Peyer's patch (tissue), 4 donors: ENCODE measurements around the gene TMSB4X. TPM values are rescaled to one million over a fixed set of nuclear protein-coding genes. Genes with fewer than 3 reads are reported as not detected.
A peak's percentile ranks its signal among the peaks of the same experiment; 100 is the strongest.
"Not testable (repeated sequence)": the region's sequence is repeated elsewhere in the genome, so short reads cannot be mapped to it uniquely, and the experiment has no call there.

Experiments used
- DNase-seq, 3 donors: peaks; one replicate each; pipeline ENCODE4 v3.0.0-alpha.2; 2017 to 2019
- H3K27ac ChIP-seq, 4 donors: fragments of 200-600 bp; sonication (generic); one replicate each; pipeline ENCODE4 v1.5.1; 2016 to 2019
- H3K27me3 ChIP-seq, 2 donors: fragments of 200-600 bp; sonication (generic); one replicate each; pipeline ENCODE4 v1.5.1; 2019
- H3K36me3 ChIP-seq, 3 donors: fragments of 200-600 bp; sonication (generic); one replicate each; pipeline ENCODE4 v1.5.1; 2016 to 2019
- H3K4me1 ChIP-seq, 4 donors: fragments of 200-600 bp; sonication (generic); one replicate each; pipeline ENCODE4 v1.5.1; 2016 to 2019
- H3K4me3 ChIP-seq, 4 donors: fragments of 200-600 bp; sonication (generic); 1 replicate in 3 of 4; 2 replicates in 1 of 4; pipeline ENCODE4 v1.5.1; 2016 to 2019; ENCODE audit warnings: mild to moderate bottlenecking in 1 of 4
- H3K9me3 ChIP-seq, 4 donors: fragments of 200-600 bp; sonication (generic); one replicate each; pipeline ENCODE4 v1.5.1; 2016 to 2019; ENCODE audit warnings: mild to moderate bottlenecking in 1 of 4
- CTCF ChIP-seq, 6 experiments: fragments of 450-650 bp in 4 of 6; fragments of 200-600 bp in 2 of 6; sonication (generic) in 1 of 6; IDR thresholded peaks; one replicate each; pipeline ENCODE4 v1.5.1; 2017 to 2019; ENCODE audit warnings: antibody characterized with exemption in 6 of 6, mild to moderate bottlenecking in 3 of 6, moderate library complexity in 1 of 6
- POLR2A ChIP-seq, 2 donors: fragments of 450-650 bp; IDR thresholded peaks; one replicate each; pipeline ENCODE4 v1.5.1; 2017; ENCODE audit warnings: antibody characterized with exemption in 2 of 2, mild to moderate bottlenecking in 2 of 2, moderate library complexity in 2 of 2
- total RNA-seq, 4 donors: library from RNA; depleted of rRNA; stranded (reverse); fragments of >200 nt; gene quantifications; one replicate each; pipeline ENCODE4 v1.1.0, GENCODE V29; 2016

TMSB4X gene
- total RNA-seq, 4 donors from 2014 or later, result 1,496 to 3,676 (median 1,701) TPM

DNA sequence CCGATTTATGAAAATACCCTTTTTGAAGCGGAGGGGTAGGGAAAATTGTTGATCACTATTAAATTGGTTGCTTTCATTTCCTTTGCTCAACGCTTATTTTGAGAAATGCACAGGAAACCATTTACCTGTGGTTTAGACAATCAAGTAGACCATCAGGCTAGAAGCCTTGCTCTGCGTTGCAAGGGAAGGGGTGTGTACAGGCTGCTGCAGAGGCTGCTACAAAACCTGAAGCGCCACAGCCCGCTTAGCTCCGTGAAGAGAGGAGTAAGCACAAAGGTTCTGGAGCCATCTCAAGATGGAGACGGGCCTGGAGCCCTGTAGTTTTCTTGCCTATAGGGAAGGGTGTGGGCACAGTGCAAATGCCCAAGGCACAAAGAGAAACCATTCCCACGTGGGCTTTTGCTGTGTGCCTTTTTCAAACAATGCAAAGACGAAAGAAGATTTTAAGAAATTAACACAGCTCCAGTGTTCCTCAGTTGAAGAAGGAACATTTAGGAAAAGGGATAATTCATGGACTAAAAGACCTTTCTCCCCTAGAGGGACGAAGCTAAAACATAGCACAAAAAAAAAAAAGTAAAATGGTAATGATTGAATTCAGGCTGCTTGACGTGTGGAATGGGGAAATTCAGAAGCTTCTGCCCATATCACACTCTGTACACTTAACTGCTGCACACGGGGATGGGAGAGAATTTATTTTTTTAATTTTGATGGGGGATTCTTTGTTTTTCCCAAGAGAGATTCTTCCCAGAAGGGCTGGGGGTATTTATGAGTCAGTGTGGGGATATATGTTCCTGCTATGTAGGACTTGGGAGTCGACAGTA is 3.5 kb downstream of the TMSB4X start:
- H3K4me3 ChIP-seq, result peak overlapping the region in 3 of 4 donors; percentile 62 to 87 (median 81)

DNA sequence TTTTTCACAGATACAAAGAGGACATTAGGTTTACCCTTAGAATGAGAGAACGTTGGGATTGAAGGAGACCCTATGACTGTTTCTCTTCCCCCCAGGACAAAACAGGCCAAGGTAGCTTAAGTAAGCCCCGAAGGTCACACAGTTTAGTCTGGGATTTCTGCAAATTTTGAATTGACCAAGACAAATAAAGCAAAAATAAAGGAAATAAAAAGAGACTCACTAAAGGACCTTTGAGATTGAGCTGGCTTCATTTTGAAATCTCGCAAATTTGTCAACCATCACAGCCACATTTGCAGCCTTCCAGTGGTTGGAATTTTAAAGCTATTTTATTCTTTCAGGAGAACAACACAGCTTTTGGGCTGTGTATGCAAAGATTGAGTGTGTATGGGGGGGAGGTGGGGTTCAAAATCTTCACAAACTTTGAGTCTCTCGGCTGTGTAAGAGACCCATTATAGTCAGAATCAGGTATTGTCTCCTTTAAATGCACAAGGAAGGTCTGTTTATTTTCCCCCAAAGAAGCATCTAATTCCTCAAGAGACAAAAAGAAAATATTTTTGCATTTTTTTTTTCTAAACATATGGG is 4.2 kb downstream of the TMSB4X start:
- Histone ChIP-seq H3K27me3 (no peaks in the 10 kb centered on the region), H3K36me3 (peaks cover 0 to 10% (median 0%) of the 10 kb centered on the region in 3 donors), H3K27ac (peak overlapping the region; percentile 44 to 99 (median 93)), H3K4me1 (no peaks in the 10 kb centered on the region), H3K4me3 (no peak overlapping the region), H3K9me3 (peaks cover 0 to 8% (median 0%) of the 10 kb centered on the region in 4 donors)
- DNase-seq, result no peak
- TF ChIP-seq POLR2A (IDR thresholded peaks at IDR 0.05) (no peak), CTCF (IDR thresholded peaks at IDR 0.05) (no peak)

More for the DNA sequence above, 3.5 kb downstream of the TMSB4X start:
- Histone ChIP-seq H3K27ac (peak overlapping the region; percentile 44 to 99 (median 93)), H3K27me3 (no peaks in the 10 kb centered on the region), H3K4me1 (no peaks in the 10 kb centered on the region), H3K36me3 (peaks cover 0 to 10% (median 0%) of the 10 kb centered on the region in 3 donors), H3K9me3 (peaks cover 0 to 8% (median 0%) of the 10 kb centered on the region in 4 donors)
- peak; percentile 63 to 92 (median 80) for DNase-seq
- TF ChIP-seq POLR2A (IDR thresholded peaks at IDR 0.05), result no peak
- no peak for TF ChIP-seq CTCF (IDR thresholded peaks at IDR 0.05)

DNA sequence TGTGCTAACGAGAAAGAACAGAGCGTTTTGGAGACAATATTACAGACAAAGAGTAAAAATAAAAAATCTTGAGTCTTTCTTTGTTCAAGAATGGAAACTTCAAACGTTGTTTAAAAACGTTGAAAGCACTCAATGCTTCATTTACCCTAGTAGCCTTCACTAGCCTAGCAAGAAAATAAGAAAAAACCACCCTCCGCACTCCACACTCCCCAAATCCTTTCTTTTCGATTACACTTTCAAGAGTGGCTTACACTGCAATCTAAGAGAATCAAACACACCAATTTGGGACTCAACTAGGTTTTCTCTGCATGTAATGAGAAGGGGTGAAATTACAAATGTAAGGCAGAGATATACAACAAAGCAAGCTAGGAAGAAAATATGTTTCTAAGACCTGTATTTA is 4.7 kb downstream of the TMSB4X start:
- Histone ChIP-seq H3K36me3 (peaks cover 0 to 10% (median 0%) of the 10 kb centered on the region in 3 donors), H3K4me1 (no peaks in the 10 kb centered on the region), H3K27me3 (no peaks in the 10 kb centered on the region), H3K4me3 (no peak overlapping the region), H3K27ac (peak overlapping the region; percentile 33 to 99 (median 93)), H3K9me3 (peaks cover 0 to 8% (median 0%) of the 10 kb centered on the region in 4 donors)
- no peak for DNase-seq
- TF ChIP-seq POLR2A (IDR thresholded peaks at IDR 0.05), result no peak
- no peak for TF ChIP-seq CTCF (IDR thresholded peaks at IDR 0.05)

DNA sequence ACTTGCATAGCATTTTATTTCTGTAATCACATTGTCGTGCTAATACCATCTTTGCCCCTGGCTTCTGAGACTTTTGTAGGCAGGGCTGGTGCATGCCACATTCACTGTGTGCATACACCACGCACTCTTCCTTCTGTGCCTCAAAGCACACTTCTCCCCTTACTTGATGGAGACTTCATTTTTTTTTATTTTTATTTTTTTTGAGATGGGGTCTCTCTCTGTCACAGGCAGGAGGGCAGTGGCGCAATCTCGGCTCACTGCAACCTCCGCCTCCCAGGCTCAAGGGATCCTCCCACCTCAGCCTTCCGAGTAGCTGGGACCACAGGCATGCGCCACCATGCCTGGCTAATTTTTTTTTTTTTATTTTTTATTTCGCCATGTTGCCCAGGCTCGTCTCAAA is 5.1 kb downstream of the TMSB4X start:
- H3K27ac ChIP-seq, result peak overlapping the region; percentile 33 to 99 (median 93)
- DNase-seq, result not testable (repeated sequence)

GRCh38 chrX:12981880-12982279 is 7.0 kb downstream of the TMSB4X start:
- Histone ChIP-seq H3K4me1 (no peaks in the 10 kb centered on the region), H3K27me3 (no peaks in the 10 kb centered on the region), H3K9me3 (no peaks in the 10 kb centered on the region), H3K27ac (peak overlapping the region in 2 of 4 donors; percentile 45 to 53), H3K36me3 (no peaks in the 10 kb centered on the region), H3K4me3 (no peak overlapping the region)
- DNase-seq, result no peak
- TF ChIP-seq CTCF (IDR thresholded peaks at IDR 0.05) (no peak), POLR2A (IDR thresholded peaks at IDR 0.05) (no peak)

More for the DNA sequence above, 5.1 kb downstream of the TMSB4X start:
- peaks cover 0 to 10% (median 0%) of the 10 kb centered on the region in 3 donors for H3K36me3 ChIP-seq
- not testable (repeated sequence) for H3K4me3 ChIP-seq, H3K27me3 ChIP-seq, H3K4me1 ChIP-seq, H3K9me3 ChIP-seq
